HCEC 1CT (cell line): ENCODE measurements around the gene ZNF546.

ENCODE experiments used
- DNase-seq: peaks from one replicate; pipeline ENCODE4 v3.0.0-alpha.2; 2017

ZNF546 gene

GRCh38 chr19:40056505-40056904 is 59.6 kb downstream of the ZNF546 start:
- no peak for DNase-seq

DNA sequence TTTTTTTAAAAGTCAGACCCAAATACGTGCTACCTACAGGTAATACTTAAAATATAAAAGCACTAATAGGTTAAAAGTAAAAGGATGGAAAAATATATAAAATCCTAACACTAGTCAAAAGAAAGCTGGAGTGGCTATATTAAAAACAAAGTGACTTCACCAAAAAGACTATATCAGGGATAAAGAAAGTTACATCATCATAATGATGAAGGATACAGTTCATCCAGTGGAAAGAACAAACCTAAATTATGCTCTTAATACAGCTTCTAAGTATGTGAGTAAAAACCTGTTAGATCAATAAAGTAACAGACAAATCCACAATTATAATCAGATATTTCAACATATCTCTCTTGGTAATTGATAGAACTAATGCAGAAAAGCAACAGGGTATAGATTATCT is 60.3 kb downstream of the ZNF546 start:
- no peak for DNase-seq

DNA sequence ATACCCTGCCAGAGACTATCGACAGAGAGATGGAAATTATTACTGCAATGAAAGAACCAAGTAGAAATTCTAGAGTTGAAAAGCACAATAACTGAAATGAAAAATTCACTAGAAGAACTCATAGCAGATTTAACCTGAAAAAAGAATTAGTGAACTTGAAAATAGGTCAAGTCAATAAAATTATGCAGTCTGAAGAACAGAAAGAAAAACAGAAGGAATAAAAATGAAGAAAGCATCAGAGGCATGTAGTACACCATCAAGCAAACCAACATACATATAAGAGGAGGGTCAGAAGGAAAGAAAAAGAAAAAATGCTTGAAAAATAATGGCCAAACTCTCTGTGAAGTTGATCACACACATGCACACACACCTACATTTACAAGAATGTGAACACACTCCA is 62.8 kb downstream of the ZNF546 start:
- no peak for DNase-seq

- no peak for DNase-seq
Measured at GRCh38 chr19:40070058-40070457, 73.2 kb downstream of the ZNF546 start.
